ENCODE data around the gene TMPO.
A peak's percentile ranks its signal among the peaks of the same experiment; 100 is the strongest.
"Not testable (repeated sequence)": the region's sequence is repeated elsewhere in the genome, so short reads cannot be mapped to it uniquely, and the experiment has no call there.

Gene TMPO, protein sequence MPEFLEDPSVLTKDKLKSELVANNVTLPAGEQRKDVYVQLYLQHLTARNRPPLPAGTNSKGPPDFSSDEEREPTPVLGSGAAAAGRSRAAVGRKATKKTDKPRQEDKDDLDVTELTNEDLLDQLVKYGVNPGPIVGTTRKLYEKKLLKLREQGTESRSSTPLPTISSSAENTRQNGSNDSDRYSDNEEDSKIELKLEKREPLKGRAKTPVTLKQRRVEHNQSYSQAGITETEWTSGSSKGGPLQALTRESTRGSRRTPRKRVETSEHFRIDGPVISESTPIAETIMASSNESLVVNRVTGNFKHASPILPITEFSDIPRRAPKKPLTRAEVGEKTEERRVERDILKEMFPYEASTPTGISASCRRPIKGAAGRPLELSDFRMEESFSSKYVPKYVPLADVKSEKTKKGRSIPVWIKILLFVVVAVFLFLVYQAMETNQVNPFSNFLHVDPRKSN
- 200 reads per million, percentile 92 among the genes with 10 or more reads in this experiment for total RNA-seq

DNA sequence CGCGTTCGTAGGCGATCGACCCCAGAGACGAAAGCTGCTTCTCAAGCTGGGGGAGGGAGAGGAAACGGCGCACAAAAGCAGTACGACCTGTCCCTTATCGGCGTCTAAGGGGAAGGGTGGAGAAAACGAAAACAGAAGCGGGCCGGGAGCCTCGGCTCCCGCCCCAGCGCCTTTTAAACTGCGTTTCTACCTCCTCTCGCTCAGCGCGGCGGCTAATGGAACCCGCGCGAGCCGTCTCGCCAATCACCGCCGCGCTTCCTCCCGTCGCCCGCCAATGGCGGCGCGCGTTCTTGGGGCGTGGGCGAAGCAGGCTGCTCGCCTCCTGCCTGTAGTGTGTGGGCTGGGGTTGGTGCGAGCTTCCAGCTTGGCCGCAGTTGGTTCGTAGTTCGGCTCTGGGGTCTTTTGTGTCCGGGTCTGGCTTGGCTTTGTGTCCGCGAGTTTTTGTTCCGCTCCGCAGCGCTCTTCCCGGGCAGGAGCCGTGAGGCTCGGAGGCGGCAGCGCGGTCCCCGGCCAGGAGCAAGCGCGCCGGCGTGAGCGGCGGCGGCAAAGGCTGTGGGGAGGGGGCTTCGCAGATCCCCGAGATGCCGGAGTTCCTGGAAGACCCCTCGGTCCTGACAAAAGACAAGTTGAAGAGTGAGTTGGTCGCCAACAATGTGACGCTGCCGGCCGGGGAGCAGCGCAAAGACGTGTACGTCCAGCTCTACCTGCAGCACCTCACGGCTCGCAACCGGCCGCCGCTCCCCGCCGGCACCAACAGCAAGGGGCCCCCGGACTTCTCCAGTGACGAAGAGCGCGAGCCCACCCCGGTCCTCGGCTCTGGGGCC lies at the start of gene TMPO:
TMPO (plus strand) TSS at position 304 of the 824 bp plus-strand sequence; CDS start at position 582, 278 bp downstream.
- DNase-seq: peak; percentile 87

- DNase-seq: no peak
Observed at GRCh38 chr12:98465950-98466602, 49.3 kb upstream of the TMPO start.

GRCh38 chr12:98466640-98467400 lies 48.6 kb upstream of the TMPO start:
- DNase-seq: no peak

GRCh38 chr12:98469109-98469508 lies 46.3 kb upstream of the TMPO start:
- DNase-seq: no peak

DNA sequence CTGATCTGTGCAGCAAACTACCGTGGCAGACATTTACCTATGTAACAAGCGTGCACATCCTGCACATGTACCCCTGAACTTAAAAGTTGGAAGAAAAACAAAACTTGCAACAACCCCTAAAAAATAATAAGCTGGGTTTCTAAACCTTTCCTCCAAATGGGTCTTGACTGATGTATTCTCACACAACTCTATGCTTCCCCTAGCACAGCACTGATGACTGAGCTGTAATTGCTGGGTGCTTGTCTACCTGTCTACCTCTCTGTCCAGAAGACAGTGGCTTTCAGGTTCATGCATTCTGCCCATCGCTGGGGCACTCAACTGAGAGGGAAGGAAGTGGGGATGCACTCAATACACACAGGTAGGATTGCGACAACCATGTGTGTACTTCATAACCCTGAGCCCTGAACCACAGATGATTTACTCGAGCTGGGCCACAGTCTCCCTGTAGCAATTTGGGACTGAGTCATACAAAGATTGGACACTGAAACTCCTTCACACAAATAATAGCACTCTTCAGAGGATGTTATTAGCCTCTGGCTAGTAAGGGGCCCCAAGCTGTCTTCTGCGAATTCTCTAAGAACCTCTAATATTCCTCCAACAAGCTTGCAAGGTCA lies 44.8 kb upstream of the TMPO start:
- no peak for DNase-seq

- no peak for DNase-seq
Observed at GRCh38 chr12:98471085-98471484, 44.3 kb upstream of the TMPO start.

- no peak for DNase-seq
Observed at GRCh38 chr12:98475565-98475908, 39.9 kb upstream of the TMPO start.

DNA sequence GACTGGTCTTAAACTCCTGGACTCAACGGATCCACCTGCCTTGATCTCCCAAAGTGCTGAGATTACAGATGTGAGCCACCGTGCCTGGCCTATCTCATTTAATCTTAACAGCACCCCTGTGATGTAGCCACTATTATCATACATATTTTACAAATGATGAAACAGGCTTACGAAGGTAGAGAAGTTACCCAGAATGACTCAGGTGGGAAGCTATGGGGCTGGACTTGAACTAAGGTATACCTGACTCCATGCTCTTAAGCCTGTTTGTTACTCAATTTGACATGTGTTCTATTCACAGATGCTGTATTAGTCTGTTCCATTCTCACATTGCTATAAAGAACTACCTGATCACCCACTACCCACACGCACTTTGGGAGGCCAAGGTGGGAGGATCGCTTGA lies 36.8 kb upstream of the TMPO start:
- DNase-seq: no peak

- no peak for DNase-seq
Observed at GRCh38 chr12:98483621-98484503, 31.5 kb upstream of the TMPO start.

- DNase-seq: no peak
Observed at GRCh38 chr12:98485792-98486340, 29.5 kb upstream of the TMPO start.

- not testable (repeated sequence) for DNase-seq
Observed at GRCh38 chr12:98488416-98488815, 27.0 kb upstream of the TMPO start.

DNA sequence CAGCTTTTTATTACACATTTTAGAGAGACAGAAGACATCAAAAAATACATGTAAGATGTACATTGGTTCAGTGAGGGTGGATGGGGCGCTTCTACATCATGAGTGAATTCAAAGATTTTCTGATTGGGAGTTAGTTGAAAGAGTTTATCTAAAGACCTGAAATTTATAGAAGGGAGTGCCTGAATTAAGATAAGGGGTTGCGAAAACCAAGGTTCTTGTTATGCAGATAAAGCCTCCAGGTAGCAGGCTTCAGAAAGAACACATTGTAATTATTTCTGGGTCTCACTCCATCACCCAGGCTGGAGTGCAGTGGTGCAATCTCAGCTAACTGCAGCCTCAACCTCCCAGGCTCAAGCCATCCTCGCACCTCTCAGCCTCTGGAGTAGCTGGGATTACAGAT lies 26.2 kb upstream of the TMPO start:
- DNase-seq: no peak

DNA sequence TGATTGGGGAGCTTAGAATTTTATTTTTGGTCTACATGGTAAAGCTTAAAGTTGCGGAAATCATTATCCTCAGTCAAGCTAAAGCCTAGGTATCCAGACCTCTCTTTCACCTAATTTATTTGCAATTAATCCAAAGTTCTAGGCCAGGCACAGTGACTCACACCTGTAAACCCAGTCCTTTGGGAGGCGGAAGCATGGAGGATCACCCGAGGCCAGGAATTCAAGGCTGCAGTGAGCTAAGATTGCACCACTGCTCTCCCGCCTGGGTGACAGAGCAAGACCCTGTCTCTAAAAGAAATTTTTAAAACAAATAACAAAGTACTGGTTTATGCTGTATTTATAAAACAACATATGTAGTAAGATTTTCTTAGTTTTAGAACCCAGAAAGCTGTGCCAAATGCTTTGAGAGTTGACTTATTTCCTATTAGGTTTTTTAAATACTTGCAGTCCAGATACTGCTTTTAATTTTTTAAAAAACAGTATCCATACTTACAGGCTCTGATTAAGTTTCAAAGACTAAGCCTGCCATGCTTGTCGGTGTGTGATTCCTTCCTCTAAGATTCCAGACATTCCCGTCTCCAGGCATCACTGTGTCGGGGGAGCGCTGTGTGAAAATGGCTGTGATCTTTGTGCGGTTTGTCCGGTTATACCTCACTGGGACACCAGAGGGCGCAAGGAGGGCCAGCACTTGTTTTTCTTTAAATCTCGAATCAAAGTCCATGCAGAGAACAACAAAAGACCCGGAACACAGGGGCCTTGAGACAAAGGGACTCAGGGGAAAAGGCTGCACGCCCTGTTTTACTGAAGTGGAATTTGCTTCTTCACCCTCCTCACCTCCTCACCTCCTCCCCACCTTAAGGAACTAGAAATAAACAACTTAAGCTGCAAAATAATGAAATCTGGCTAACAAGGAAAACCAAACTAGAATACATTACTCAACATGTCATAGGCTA lies 24.6 kb upstream of the TMPO start:
- peak; percentile 77 for DNase-seq

GRCh38 chr12:98492580-98493140 lies 22.7 kb upstream of the TMPO start:
- DNase-seq: no peak

DNA sequence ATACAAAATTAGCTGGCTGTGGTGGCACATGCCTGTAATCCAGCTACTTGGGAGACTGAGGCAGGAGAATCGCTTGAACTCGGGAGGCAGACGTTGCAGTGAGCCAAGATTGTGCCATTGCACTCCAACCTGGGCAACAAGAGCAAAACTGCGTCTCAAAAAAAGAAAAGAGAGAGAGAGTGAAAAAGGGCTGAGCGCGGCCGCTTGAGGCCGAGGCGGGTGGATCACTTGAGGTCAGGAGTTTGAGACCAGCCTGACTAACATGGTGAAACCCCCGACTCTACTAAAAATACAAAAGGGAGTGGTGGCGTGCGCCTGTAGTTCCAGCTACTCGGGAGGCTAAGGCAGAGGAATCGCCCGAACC lies 14.1 kb upstream of the TMPO start:
- not testable (repeated sequence) for DNase-seq

- peak; percentile 70 for DNase-seq
Observed at GRCh38 chr12:98503342-98503591, 12.1 kb upstream of the TMPO start.

GRCh38 chr12:98503592-98504367 lies 11.6 kb upstream of the TMPO start:
- DNase-seq: peak; percentile 91

DNA sequence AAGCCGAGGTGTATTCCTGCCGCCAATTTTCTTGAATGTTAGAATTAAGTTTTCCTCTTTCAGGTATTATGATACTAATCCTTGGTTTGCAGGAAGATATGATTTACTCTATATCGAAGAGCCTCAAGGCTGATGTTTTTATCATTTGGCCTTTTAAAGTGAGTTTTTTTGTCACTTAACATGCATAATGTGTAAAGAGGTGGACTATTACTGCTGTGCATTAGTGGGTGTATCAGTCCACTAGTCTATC lies 11.1 kb upstream of the TMPO start:
- DNase-seq: no peak

DNA sequence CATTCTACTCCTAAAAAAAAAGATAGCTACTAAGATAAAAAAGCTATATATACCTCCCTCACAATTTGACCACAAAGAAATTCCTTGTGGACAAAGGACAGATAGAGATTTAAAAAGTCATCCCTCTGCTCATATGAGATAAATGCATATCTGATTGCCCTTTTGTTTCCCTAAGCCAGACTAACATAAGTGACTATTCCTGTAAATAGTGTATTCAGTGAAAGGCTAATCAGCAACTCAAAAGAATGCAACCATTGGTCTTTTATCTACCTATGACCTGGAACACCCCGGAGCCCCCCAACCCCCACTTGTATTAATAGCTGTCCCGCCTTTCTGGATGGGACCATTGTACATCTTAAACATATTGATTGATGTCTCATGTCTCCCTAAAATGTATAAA lies 6.3 kb upstream of the TMPO start:
- DNase-seq: no peak

All from effector CD4-positive, alpha-beta T cell (primary cell).